GM18520 (cell line): ENCODE data around the gene GPN2.
A peak's percentile ranks its signal among the peaks of the same experiment; 100 is the strongest.
"Not testable (repeated sequence)": the region's sequence is repeated elsewhere in the genome, so short reads cannot be mapped to it uniquely, and the experiment has no call there.

Source experiments
- ATAC-seq: cut with Tn5 transposase; IDR thresholded peaks from one replicate; pipeline ENCODE4 v1.9.1; 2021; ENCODE audit not compliant: unreplicated experiment

Gene GPN2

DNA sequence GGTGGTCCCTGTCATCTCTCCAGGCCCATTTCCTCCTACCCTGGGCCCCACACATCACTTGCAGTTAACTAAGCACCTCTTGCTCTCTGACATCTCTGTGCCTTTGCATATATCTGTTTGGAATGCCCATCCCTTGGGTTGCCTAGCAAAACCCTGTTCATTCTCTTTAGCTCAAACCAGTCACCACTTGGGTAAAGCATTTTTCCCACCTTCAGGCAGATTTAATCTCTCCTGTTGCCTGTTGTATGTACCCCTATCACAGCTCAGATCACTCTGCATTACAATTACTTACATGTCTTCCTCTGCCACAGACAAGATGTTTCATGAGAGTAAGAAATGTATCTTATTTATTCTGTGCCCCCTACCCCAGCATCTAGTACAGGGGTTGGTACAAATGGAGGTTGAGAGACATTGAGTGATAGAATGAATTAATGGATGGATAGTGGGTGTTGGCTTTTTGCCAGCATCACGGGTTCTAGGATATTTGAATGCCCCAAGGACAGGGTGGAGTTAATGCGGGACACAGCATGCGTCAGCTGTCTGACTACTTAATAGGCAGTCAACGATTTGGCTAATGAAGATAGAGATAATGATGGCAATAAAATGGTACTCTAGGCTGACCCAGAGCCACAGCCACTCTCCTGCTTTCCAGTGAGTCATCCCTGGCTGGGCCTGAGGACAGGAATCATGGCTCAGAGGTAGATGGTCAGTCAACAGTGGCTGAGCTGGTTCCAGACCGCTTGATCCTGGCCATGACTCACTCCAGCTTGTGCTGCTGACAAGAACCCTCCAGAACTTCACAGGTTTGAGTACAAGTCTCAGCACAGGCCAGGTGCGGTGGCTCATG, 17.2 kb upstream of the GPN2 start:
- ATAC-seq: no peak

DNA sequence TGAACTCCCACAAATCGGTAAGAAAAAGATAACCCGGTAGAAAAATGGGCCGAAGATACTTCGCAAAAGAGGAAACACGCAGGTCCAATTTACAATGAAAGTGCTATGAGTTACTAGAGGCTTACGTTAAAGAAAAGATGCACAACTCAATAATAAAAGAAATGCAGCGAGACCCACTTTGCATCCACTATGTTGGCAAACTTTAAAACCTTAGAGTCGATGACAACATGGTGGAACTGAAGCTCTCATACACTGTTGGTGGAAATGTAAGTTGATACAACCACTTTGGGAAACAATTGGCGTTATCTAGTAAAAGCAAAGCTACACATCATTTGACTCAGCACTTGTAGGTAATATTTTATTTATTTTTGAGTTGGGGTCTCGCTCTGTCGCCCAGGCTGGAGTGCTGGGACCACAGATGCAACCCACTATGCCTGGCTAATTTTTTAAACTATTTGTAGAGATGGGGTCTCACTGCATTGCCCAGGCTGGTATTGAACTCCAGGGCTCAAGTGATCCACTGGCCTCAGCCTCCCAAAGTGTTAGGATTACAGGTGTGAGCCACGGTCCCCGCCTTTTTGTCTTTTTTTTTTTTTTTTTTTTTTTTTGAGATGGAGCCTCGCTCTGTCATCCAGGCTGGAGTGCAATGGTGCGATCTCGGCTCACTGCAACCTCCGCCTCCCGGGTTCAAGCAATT, 10.9 kb upstream of the GPN2 start:
- ATAC-seq: no peak

DNA sequence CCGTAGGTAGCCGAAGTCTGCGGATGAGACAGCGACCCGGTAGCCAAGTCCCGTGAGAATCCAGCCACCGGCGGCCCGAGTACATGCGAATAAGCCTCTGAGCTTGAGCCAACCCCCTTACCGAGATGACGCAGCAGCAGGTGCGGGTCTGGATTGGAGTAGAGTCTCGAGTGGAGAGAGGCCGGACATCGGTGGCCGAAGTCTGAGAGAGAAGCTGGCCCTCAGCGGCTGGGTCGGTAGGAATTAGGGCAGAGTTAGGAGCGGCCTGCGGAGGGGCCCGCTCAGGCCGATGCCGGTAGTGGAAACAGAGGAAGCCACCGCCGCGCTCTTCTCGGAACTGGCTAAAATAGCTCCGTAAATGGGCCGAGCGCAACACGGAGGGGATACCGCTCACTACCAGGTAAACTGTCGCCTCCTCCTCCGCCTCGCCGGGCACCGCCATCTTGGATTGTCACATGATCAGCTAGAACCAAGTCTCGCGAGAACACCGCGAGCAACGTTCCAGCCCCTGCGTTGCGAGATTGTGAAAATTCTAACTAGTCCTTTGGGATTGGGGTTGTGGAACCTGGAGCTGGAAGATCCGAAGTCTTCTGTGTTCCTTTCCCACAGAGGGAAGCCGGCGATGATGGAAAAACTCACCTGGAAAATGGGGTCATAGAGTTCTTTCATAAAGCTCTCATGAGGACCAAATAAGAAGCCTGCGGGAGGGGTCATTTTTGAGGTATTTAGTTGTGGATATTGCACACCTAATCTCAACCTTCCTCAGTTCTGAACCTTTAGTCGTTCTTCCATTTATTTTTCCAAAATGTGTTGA, 10.1 kb upstream of the GPN2 start, which contains the start of gene GPATCH3:
Gene GPATCH3, minus strand, starts transcription at position 467 of the 814 bp plus-strand sequence. Its CDS starts 25 bp downstream, at position 442.
- ATAC-seq: peak; percentile 60

DNA sequence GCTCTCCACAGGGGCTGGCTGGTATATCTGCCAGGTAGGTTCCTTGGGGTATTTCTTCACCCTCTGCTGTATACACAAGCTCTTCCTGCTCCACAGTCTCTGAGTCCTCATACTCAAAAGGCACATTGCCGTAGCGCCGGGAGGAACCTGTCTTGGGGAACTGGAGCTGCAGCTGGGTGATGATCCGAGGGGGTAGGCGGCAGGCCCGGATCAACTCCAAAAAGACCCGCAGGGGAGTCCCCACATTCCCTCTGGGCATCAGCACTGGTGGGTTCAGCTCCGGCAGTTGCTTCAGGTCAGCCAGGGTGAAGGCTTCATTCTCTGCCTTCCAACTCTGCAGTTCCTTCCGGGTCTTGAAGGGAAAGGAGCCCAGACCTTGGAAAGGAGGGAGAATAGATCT, 7.3 kb upstream of the GPN2 start:
- ATAC-seq: no peak

DNA sequence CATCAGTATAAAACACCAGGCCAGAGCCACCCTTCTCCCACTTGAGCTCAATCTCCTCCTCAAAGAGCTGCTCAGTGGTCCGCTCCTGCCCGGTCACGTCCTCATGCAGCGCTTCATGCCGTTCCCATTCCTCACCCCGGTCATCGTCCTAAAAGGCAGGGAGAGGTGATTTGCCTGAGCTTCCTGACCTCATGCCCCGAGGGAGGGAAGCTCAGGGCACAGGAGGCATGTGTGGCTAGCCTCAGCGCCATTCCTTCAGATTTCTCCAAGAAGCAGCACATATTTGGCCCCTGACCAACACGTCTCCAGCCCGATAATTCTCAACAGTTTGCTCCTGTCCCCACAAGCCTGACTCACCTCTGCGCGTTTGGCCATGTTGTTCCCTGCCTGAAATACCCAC, 4.2 kb upstream of the GPN2 start:
- no peak for ATAC-seq

DNA sequence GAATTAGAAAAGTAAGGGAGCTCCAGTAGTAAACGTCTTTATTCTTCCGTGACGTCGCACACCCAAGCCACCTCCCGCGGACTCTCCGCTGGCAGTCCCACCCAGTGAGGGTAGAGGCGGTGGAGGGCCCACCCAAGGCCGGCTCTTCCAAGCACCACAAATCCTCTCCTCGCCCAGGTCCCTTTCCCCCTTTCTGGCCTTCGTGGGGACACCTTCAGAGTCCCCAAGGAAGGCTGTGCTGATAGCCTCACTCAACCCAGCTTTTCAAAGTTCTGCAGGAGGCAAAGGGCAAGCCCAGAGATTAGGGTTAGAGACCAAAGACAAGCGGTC, 349 bp upstream of the GPN2 start:
- ATAC-seq: peak; percentile 6

DNA sequence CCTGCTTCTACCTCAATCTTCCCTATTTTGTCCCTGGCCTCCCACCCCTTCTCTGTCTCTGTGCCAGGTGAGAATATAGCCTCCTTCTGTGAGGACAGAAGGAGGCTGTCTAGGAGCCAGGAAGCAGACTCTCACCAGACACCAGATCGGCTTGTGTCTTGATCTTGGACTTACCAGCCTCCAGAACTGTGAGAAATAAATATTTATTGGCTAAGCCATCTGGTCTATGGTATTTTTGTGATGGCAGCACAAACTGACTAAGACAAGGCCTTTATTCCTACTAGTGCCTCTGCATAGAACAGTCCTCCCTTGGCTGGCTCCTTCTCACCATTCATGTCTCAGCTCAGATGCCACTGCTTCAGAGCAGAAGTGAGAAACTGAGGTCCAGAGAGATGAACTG, 1.9 kb downstream of the GPN2 start:
- ATAC-seq: no peak

DNA sequence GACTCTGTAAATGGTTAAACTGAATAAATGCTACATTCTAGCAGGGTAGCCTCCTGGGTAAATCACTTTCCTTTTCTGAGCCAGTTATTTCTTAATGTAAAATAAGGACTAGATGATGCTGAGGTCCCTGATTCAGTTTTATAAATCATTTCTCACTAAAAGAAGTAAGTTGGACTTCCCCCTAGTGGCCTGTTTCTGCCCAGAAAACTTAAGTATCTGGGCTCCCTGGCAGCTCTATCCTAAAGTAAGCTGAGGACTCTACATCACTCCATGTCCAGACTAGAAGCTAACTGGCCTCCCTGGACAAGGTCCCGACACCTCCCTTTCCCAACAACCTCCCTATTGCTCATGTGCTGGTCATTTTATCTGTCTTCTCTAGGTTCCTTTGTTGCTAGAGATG, 3.0 kb downstream of the GPN2 start:
- ATAC-seq: no peak

DNA sequence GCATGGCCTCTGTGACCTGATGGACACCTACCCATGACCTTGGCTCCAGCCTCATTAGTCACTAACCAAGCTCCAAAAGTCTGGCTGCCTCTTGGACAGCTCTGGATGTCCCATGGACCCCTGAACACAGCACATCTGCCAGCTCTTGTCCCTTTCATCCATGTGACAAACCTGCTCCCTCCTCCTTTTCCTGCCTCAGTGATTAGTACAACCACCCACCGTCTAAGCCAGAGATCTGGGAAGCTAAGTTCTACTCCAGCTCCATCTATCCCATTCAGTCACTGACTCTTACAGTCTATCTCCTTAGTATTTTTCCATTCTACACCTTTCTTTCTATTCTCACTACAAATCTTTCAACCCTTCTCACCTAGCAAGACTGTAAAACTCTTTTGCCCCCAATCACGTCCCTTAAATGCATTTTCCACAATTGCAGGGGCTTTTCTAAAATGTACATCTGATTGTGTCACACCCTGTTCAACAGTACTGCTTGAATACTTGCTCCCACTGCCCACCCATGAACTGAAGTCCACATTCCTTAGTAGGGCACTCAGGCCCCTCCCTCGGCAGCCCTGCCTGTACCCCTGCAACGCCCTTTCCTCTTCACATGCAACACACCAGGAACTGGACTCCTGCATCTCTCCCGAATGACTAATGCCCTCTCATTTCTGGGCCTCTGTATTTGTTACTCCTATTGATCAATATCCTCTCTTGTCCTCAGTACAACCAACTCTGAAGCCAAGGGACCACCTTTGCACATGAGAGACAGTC, 7.2 kb downstream of the GPN2 start:
- ATAC-seq: no peak

DNA sequence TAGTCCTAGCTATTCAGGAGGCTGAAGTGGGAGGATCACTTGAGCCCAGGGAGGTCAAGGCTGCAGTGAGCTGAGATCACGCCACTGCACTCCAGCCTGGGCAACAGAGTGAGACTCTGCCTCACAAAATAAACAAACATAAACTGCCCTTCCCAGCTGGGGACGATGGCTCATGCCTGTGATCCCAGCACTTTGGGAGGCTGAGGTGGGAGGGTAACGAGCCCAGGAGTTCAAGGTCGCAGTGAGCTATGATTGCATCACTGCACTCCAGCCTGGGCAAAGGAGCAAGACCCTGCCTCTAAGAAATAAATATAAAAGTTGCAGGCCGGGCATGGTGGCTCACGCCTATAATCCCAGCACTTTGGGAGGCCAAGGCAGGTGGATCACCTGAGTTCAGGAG, 8.5 kb downstream of the GPN2 start:
- ATAC-seq: not testable (repeated sequence)

DNA sequence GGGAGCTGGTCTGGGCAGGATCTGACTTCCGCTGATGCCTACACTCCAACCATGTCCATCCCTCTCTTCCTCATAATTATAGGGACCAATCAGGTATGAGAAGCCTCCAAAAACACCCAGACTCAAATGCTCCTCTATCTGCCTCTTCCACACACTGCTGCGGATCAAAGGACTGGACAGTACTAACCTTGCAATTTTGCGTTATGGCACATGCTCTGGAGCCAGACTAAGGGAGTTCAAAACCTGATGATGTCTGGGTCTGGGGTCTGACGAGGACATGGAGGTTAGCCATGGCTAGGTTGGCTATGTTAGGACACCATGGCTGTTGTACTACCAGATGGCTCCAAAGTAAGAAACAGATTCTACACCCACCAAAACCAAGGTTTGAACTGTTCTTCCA, 10.3 kb downstream of the GPN2 start:
- ATAC-seq: no peak

DNA sequence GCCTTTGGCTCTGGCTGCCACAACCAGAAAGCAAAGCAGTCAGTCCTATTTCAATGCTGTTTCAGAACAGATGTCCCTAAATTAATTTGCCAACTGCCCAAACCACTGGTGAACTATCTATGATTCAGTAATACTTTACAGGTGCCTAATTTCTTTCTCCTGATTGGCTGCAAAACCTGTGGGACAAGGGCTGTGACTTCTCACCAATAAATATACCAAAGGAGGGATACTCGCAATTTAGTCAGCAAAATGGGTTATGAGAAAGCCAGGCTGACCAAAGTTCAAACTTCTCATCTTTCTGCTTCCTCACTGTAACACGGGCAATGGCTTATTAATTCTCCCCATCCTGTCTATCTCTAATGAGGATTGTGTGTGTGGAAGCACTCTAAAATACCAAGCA, 12.8 kb downstream of the GPN2 start:
- no peak for ATAC-seq

DNA sequence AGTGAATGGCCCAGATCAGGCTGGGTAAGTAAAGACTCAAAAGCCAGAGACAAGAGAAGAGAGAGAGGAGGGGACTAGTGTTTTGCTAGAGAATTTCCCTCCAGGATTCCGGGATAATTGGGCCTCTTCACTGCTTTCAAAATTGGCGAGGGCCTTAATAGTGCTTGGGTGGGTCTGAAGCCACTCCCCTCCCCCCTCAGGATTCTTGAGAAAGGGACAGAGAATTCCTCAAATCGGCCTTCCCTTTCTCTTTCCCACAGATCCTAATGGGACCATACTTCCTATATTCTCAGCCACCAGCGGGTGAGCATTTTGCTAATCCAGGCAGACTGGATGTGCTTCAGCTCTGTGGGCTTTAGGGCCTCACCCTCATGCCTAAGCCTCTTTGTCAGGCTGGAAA, 15.2 kb downstream of the GPN2 start:
- no peak for ATAC-seq

DNA sequence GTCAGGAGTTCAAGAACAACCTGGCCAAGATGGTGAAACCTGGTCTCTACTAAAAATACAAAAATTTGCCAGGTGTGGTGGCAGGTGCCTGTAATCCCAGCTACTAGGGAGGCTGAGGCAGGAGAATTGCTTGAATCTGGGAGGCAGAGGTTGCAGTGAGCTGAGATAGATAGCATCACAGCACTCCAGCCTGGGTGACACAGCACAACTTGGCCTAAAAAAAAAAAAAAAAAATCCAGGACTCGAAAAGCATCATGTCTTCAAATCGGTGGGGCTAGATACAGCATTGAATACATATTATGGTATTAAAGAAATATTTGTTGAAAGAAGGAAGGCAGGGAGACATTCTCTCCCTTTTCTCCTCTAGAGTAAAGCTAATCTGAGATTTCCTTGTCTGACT, 17.0 kb downstream of the GPN2 start:
- ATAC-seq: not testable (repeated sequence)

DNA sequence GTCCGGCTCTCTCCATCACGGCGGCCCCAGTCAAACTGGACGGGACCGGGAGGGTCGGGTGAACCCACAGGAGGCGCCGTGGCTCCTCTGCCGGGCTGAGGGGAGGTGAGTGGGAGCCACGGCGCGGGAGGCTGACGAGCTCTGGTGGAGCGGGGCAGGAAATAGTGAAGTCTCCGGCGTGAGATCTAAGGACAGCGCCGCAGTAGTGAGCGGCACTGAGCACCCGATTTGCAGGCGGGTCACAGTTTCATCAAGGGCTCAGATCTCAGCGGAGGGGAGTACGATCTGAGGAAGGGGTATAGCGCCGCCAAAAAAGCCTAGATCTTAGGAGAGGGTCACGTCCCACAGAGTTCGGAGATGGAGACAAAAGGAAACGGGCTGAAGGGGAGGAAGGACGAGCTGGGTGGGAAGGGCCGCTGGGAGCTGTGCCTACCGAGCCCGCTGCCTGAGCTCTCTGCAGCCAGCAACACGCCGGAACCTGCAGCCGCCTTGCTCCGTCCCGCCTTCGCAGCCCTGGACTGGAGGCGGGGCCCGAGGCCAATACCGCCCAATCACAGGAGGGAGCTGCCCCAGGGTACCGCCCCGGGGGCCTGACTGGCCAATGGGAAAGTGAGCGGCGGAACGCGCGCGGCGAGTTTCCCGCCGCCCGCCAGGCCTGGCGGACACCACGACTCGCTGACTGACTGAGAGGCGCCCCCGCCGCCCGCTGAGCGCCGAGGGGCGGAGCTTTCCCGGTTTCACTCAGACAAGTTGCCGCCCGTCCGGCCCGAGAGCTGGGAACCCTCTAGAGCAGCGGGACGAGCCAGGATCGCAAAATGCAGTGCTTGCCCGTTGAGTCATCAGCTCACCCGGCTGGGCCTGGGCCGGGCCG, 25.2 kb downstream of the GPN2 start:
- peak; percentile 96 for ATAC-seq

DNA sequence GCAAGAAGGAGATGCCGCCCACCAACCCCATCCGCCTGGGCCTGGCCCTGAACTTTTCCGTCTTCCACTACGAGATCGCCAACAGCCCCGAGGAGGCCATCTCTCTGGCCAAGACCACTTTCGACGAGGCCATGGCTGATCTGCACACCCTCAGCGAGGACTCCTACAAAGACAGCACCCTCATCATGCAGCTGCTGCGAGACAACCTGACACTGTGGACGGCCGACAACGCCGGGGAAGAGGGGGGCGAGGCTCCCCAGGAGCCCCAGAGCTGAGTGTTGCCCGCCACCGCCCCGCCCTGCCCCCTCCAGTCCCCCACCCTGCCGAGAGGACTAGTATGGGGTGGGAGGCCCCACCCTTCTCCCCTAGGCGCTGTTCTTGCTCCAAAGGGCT, 26.4 kb downstream of the GPN2 start:
- ATAC-seq: no peak

DNA sequence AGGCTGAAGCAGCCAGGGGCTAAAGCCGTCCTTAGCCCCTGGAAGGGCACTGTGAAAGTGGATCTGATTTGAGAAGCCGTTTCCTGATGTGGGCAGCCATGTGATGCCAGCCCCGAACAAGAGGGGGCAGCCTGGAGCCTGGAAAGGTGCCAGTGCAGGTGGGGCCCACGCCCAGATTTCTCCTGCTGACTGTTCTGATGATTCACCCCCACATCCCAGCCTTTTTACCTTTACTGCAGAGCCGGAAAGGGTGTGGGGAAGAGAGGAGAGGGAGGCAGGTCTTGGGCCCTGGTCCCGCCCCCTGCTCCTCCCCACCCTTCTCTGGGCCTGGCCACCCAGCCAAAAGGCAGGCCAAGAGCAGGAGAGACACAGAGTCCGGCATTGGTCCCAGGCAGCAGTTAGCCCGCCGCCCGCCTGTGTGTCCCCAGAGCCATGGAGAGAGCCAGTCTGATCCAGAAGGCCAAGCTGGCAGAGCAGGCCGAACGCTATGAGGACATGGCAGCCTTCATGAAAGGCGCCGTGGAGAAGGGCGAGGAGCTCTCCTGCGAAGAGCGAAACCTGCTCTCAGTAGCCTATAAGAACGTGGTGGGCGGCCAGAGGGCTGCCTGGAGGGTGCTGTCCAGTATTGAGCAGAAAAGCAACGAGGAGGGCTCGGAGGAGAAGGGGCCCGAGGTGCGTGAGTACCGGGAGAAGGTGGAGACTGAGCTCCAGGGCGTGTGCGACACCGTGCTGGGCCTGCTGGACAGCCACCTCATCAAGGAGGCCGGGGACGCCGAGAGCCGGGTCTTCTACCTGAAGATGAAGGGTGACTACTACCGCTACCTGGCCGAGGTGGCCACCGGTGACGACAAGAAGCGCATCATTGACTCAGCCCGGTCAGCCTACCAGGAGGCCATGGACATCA, 27.1 kb downstream of the GPN2 start, which contains the start of gene SFN:
Gene SFN, plus strand, starts transcription at position 369 of the 904 bp plus-strand sequence. Its CDS starts 64 bp downstream, at position 433.
- ATAC-seq: no peak

DNA sequence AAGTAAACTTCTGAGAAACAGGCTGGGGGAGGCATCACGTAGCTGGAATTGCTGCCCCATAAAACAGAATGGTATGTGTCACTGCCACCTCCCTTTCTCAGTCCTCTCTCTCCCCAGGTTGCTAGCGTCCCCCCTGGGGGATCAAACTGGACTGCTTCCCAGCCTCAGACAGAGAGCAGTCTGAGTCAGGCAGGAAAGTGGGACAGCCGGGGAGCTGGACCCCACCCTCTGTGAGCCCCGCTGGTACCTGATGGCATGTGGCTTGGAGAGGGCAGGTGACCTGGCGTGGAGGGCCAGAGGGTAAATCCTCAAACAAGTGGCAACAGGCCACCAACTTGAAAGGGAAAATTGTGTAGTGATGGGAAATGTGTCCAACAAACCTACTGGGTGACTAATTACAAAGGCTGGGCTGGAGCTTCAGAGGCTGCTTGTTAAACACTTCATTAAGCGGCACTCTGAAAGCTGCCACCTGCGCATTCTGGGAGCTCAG, 28.1 kb downstream of the GPN2 start:
- no peak for ATAC-seq

DNA sequence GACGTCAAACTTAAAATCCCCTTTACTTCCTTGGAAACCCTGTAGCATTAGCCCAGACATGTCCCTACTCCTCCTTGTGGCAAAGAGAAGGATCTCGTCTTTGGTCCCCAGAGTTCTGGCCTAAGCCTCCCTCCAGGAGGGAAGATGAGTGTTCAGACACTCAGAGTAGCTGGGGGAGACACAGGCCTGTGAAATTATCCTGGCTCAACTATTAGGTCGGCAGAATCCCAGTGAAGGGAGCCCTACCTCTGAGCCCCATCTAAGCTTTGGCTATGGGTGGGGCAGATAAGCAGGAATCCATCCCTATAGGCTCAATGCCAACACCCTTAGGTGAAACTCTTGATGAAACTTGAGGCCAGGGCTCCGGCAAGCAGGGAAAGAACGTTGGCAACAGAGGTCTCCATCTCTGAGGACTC, 28.8 kb downstream of the GPN2 start:
- no peak for ATAC-seq
